C1 segment of cervical spinal cord (tissue), 14 donors: ENCODE results near the gene MAPK11.

Experiments
- DNase-seq, 14 donors: peaks; one replicate each; lab custom pipeline; 2025; lab: John Stamatoyannopoulos, UW

Gene MAPK11

DNA sequence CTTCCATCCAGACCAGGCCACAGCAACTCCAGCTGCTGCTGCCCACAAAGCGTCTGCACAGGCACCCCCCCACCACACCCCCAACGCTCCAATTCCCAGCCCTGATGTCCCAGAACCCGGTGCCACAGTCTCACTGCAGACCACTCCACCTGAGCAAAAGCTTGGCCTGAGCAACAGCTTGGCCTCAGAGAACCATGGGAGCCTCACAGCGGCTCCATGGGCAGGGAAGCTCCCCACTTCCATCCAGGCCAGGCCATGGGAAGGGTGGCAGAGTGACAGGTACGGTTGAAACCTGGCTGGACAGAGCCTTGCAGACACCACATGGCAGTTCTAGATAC, 24.1 kb upstream of the MAPK11 start:
- DNase-seq: no peak

DNA sequence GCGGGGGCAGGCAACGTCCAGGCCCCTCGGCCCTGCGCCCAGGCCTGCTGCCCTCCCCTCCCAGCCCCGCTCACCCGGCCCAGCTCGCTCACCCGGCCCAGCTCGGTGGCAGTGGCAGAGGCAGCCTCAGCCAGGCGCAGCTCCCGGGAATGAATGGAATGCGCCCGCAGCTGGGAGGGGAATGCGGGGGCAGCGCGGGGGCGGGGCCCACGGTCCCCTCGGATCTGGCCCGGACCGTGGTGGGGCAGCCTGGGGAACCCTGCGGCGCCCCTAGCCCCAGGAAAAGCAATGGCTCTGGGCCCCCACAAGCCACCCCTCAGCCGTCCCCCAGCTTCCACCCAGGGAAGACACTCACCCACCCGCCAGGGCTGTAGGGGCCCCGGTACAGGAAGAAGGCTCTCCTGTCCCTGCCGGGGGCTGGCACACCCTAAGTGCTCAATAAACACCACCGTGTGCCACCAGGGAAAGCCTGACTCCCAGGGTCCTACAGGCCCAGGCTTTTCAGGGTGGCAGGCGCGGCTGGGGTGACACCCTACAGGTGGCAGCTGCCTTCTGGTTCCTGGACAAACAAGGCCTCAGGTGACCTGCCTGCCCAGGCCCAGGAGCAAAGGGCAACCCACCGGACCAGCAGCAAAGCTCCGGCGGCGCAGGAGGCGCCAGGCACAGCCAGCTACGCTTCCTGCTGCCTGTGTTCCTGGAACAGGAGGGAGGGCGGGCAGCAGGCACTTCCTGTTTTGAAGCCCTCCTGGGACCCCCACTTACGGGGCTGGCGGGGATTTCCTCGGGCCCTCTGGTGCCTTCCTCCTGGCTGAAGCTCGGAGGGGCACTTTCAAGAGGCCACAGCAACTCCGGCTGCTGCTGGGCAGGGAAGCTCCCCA, 23.5 kb upstream of the MAPK11 start:
- DNase-seq: peak in 4 of 14 donors; percentile 36 to 67 (median 39)

DNA sequence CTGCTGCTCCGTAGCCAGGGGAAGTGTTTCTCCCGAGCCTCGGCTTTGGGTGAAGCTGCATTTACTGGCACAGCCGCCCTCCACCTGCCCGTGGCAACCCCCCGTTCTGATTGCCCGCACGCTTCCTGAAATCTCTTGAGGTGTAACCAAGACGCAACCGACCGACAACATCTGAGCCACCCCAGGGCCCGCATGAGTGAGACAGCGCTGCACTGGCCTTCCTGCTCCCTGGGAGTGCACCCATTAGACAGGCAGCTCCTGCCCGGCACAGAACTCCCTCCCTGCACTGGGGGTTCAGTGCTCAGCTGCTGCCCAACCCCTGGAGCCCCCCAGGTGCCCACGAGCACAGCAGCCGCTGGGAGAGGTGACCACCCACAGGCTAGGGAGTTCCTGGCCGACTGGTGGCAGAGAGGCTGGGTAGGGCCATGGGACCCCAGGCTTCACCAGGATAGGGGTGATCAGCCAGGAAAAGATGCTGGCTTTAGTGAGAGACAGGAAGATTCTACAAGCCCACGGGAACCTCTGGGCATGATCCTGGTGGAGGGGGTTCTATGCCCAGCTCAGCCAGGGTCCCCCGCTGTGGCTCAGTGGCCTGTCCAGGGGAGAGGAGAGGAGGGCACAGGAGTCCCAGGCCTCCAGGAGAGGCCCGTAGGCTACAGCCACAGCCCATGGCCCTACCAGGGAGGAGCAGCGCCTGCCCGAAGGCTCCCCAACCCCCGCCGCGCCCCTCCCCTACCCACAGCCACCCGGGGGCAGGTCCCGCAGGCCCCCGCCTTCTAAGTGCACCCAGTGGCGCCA, 22.7 kb upstream of the MAPK11 start:
- peak in 2 of 14 donors; percentile 34 to 44 for DNase-seq

DNA sequence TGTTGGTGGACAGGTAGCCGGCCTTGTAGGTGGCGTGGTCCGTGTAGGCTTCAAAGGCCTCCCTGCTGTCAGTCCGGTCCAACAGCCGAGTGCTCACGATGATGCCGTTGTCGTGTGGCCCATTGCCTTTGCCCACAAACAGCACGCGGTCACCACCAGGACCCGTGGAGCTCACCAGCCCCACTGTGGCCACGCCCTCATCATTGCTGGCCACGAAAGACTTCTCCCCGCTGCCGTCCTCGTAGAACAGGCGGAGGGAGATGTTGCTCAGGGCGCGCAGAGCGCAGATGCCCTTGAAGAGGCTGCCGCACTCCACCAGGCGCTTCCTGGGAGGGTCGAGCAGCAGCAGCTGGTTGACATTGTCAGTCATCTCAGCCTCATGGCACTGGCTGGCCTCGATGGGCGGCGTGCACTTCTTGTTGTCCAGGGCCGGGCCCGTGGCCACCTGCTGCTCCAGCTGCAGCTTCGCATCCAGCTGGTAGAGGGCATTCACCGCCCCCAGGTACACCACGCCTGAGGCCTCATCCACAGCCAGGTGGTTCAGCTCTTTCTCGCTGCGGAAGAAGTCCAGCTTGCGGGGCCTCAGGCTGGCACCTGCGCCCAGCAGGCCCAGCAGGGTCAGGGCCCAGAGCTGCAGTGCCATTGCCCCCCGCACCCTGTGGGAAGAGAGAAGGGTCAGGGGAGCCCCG, 19.9 kb upstream of the MAPK11 start:
- no peak for DNase-seq

DNA sequence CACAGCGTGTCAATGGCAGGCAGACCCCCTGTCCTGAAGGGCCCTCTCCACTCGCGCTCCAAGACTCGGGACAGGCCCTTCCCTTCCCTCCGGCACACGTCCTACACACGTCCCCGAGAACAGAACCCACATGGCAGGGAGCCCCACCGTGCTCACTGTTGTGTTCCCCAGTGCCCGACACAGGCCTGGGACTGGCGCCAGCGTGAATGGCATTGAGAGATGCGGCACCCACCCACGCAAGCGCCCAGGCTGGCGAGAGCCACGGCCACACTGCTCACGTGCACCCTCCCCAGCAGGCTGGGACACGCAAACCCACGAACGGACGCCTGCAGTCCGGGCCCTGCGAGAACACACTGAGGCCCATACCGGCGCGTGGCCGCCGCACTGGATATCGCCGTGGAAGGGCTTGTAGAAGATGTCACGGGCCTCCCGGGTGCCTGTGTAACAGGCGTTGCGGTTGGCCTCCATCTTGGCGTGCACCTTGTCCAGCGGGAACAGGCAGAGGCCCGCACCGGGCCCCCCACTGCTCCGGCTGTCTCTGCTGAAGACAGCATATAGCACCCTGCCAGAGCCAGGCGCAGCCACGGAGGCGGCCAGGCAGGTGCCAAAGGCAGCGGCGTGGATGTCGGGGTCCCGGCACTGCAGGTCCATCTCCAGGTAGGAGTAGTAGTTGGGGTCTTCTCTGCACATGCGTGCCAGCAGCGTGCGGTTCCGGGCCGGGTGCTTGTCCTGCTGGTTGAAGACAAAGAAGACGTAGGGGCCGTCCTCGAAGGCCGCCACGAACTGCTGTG, 19.2 kb upstream of the MAPK11 start:
- no peak for DNase-seq

DNA sequence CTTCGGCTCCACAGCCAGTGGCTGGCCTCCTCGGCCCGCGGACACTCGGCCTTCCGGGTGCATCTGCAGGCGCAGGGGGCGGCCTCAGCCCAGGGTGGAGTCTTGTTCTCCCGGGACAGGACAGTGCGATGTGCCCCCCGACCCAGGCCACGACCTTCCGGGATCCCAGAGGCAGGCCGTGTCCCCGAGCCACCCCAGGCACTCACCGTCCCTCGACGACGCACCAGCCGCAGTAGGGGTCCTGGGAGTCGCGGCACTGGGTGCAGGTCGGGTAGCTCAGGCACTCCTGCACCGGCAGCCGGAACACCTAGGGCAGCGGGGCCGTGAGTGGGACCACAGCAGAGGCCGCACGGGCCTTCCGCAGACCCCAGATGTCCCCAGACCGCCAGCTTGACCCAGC, 17.6 kb upstream of the MAPK11 start:
- no peak for DNase-seq

DNA sequence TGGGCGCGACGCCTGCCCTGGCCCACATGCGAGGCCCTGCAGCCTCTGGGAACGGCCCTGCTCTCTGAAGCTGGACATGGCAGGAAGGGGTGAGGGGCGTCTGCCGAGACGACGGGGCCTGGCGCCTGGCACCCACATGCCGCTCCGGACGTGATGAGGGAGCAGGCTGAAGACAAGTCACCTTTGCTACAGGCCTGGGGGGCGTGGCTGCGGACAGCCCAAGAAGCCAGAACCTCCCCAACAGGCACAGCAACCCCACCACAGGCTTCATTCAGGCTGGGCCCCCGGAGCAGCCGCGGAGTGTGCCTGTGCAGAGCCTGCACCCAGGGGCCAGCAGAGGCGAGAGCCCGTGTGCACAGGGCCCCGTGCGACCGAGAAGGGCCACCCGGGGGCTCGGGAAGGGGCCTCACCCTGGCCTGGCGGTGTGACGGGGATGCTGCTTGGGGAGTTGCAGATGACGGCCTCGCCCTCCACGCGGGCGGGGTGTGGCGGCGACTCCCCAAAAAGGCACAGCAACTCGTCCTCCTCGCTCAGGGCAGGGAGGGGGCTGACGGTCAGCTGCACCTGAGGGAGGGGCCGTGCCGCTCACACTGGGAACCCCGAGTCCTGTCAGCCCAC, 16.6 kb upstream of the MAPK11 start:
- no peak for DNase-seq

DNA sequence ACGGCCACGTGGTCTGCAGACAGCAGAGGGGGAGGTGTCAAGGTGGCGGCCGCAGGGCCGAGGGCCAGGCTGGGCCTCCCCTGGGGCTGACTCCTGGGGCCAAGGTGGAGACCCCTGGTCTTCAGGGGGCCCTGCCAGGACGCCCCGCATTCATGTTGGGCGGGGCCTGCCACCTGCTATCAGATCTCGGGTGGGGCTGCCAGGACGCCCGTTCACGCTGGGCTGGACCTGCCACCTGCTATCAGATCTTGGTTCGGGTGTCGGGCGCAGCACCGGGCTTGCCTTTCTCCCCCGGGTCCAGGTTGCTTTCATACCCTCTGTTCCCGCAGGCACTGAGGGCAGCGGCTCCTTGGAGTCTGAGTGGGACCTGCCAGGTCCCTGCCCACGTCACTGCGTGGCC, 16.1 kb upstream of the MAPK11 start:
- no peak for DNase-seq

DNA sequence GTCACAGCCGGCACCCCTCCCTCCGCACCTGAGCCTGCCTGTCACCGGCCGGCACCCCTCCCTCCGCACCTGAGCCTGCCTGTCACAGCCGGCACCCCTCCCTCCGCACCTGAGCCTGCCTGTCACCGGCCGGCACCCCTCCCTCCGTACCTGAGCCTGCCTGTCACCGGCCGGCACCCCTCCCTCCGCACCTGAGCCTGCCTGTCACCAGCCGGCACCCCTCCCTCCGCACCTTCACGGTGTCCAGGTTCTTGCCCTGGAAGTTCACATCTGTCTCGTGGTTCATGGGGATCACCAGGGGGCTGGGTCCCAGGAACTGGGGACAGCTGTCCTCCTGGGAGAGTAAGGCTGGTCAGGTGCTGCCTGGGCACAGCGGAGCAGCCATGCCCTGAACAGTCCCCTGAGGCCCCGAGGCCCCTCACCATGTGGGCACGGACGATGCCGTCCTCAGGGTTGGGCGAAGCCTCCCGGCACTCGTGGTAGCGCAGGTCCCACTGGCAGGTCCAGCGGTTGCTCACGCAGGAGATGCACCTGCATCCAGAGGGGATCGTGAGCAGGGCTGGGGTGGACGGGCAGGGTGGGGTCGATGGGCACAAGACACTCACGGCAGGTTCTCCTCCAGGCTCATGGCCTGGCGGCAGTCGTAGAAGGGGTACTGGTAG, 15.5 kb upstream of the MAPK11 start:
- DNase-seq: no peak

DNA sequence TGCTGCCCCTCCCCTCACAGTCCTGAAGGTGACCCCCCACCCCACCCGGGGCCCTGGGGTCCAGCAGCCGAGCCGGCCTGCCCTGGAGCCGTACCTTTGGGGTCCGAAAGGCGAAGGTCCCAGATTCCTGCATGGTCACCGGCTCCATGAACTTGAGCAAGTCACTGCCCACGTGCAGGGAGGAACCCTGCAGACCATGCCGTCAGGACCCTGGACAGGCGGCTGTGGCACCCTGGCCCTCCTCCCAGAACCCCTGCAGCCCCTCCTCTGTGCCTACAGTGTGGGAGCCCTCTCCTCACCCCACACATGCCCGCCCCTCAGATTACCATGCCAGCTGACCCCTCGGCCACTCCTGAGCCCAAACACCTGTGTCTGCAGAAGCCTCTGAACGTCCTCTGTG, 14.3 kb upstream of the MAPK11 start:
- no peak for DNase-seq

DNA sequence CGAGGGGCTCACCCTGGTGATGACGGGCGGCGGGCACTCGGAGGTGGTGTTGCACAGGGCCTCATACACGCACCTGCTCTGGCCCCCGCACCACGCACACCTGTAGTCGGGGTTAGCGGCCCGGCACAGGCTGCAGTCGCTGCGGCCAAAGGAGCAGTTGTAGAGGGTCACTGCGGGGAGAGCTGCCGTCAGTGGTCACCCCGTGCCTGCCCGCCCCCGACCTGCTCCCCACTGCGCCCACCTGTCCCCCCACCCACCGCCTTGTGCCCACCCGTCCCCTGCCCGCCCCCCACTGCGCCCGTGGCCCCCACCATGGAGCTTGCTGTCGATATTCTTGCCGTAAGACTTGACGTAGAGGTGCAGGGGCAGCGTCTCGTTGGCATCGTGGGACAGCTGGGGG, 13.6 kb upstream of the MAPK11 start:
- DNase-seq: no peak

DNA sequence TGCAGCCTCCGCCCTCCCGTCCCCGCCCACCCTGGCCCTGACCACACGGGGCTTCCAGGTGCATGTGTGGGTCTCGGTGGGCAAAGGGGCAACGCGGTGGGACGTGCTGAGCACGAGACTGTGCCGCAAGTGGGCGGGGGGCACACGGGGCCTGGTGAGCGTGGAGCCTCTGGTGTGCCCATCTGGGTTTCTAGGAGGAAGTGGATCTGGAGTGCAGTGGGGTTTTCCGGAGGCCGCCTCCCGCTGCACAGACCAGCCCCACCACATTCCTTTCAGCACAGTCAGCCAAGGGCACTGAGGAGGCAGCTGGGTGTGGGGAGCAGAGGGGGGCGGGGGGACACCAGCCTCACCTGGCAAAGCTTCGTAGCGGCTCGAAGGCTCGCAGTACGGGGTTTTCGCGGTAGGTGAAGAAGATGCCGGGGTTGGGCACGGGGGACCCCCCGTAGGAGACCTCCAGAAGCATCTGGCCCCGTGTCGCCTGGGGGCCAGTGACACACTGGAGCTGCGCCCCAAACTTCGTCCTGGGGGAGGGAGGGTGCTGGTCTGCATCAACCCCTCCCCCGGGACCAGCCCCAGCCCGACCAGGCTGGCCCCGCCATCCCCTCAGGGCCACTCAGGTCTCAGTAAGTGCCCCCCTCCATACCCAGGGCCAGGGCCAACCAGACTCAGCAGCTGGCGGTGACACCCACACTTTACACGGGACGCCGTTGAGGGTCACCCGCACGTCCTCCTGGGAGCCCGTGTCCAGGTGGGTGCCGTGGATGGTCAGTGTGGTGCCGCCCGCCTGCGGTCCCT, 12.4 kb upstream of the MAPK11 start:
- DNase-seq: no peak

DNA sequence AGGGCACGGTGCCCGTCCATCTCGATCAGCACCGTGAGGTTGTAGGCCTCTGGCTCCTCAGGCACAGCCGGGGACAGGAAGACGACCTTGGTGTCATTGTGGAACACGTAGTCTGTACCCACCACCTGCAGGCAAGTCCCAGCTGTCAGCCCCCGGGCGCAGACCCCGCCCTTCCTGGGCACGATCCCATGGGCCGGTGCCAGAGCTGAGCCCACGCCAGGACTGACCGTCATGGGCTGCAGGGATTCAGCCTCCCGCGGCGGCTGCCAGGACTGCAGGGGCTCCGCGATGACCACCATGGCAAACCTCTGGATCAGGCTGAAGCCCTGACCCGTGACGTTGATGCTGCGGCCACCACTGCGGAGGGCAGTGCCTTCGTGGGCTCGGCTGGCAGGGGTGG, 11.8 kb upstream of the MAPK11 start:
- no peak for DNase-seq

DNA sequence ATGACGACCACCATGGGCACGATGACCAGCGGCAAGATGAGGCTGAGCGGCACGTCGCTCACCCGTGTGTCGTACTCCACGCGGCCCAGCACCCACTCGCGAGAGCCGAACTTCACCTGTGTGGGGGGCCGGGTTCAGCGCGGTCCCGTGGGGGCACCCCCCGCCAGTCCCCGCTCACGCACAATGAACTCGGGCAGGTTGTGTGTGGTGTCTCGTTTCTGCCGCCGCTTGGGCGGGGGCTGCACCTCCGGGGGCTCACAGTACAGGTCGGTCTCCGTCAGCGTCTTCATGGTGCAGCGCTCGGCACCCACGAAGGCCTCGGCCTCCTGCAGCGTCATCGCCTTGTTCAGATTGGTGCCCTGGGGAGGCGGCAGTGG, 11.2 kb upstream of the MAPK11 start:
- DNase-seq: no peak

DNA sequence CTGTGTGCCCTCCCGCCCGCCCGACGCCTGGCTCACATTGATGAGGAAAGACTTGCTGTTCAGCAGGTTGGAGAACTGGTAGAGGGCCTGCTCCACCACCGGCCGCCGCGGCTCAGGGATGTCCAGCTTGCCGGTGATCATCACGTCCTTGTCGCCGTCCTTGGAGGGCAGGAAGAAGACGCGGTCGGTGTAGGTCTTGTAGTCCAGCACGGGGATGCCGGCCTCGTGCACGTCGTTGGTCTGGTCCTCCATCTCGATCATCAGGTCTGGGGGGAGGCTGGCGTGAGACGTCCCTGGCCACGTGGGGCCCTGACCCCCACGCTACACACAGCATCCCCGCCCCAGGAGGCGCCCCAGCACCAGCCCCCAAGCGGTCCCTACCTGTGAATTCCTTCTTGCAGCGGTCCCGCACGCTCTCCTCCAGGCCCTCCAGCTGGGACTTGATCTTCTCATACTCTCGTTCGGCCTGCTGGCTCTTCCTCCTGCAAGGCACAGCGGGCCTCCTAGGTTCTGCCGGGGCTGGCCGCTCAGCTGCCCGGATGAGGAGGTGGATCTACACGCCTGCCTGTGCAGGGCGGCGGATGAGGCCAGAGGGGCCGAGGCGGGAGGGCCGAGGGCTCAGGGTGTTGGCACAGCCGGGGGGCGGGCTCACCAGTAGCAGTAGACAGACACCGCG, 10.7 kb upstream of the MAPK11 start:
- no peak for DNase-seq

DNA sequence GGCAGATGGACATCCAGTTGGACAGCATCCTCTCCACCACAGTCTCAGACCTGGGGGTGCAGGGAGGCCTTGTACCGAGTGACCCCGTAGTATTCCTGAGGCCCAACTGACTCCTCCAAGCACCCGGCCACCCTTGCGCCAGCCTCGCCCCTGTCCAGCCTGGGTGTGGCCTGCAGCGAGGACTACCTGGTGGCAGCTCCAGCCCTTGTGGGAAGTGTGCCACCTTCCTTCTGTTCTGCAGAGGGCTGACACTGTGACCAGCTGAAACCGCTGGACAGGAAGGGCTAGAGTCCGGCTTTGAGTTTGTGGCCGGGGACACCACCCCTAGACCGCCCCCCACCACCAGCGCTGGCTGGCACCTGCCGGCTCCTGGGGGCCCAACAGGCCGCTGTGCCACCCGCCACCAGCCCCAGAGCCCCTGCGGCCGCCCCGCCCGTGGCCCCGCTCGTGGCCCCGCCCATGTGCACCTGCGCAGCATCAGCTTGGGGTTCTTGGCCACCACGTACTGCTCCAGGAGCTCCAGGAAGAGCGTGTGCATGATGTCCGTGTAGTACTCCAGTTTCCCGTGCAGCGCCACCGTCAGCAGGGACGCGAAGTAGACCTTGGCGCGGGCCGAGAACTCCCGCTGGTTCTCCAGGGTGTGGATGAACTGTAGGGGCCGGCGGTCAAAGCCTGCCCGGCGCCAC, 10.0 kb upstream of the MAPK11 start:
- DNase-seq: no peak

DNA sequence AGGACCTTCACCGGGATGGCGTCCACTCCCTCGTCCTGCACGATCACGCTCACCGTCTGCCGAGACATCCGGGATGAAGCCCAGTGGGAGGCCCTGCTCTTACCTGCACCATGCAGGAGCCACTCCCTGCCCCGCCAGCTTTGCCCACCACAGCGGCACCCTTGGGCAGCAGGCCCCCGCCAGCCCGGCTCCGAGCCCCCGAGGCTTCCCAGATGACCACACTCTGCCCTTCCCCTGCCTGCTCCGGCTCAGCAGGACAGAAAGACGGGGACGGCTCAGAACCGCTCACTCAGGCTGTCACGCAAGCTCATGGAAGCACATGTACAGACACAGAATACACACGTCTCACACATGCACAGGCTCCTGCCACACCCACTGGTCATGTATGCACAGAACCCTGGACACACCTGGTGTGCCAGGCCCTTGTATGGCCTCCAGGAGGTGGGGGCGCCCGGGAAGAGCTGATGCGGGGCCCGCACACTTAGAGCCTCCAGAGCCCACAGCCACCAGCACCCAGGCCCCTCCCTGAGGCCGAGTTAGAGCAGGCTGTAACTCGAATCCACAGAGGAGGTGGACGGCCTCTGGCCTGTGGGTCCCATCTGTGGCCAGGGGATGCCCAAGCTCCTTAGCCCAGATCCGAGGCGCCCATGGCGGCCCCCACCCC, 8.9 kb upstream of the MAPK11 start:
- no peak for DNase-seq

DNA sequence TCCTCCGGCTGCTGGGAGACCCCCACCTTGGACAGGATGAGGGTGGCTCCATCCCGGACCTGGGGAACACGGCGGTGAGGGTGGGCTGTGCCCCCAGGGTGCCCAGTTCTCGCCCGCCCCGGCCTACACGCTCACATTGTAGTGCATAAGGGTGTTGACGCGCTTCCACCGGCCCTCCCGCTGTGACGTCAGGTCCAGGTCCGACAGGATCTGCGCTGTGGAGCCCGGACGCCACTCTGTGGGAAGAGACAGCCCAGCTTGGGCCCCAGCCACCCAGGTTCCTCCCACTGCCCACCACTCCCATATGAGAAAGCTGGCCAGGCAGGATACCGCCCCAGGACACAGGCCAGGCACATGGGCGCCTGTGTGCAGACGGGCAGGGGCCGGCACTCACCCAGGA, 8.3 kb upstream of the MAPK11 start:
- no peak for DNase-seq
